PC-9 (cell line): ENCODE measurements around the gene SLC25A3.
"Not testable (repeated sequence)": the region's sequence is repeated elsewhere in the genome, so short reads cannot be mapped to it uniquely, and the experiment has no call there.

Source experiments
- EZH2 ChIP-seq: fragments of 200-600 bp; sonication (generic); IDR thresholded peaks from 2 replicates; pipeline ENCODE4 v1.8.0; 2017; ENCODE audit warnings: antibody characterized with exemption, low read depth
- TF ChIP-seq, protein P1 (sequence below): fragments of 200-600 bp; sonication (generic); conservative IDR thresholded peaks from 2 replicates; pipeline ENCODE4 v1.6.1; 2017; ENCODE audit warnings: mixed run types, antibody characterized with exemption, mild to moderate bottlenecking, moderate library complexity

DNA sequence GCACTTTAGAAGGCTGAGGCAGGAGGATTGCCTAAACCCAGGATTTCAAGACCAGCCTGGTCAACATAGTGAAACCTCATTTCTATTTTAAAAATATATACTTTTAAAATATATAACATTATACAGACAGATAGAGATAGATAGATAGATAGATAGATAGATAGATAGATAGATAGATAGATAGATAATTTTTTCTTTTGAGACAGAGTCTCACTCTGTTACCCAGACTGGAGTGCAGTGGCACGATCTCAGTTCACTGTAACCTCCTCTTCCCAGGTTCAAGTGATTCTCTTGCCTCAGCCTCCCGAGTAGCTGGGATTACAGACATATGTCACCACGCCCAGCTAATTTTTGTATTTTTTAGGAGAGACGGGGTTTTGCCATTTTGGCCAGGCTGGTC, 35.4 kb upstream of the SLC25A3 start:
- TF ChIP-seq, protein P1, sequence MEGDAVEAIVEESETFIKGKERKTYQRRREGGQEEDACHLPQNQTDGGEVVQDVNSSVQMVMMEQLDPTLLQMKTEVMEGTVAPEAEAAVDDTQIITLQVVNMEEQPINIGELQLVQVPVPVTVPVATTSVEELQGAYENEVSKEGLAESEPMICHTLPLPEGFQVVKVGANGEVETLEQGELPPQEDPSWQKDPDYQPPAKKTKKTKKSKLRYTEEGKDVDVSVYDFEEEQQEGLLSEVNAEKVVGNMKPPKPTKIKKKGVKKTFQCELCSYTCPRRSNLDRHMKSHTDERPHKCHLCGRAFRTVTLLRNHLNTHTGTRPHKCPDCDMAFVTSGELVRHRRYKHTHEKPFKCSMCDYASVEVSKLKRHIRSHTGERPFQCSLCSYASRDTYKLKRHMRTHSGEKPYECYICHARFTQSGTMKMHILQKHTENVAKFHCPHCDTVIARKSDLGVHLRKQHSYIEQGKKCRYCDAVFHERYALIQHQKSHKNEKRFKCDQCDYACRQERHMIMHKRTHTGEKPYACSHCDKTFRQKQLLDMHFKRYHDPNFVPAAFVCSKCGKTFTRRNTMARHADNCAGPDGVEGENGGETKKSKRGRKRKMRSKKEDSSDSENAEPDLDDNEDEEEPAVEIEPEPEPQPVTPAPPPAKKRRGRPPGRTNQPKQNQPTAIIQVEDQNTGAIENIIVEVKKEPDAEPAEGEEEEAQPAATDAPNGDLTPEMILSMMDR = not testable (repeated sequence)
- TF ChIP-seq EZH2 = not testable (repeated sequence)
